Liver (tissue), 9 donors: Measurements from ENCODE around the gene POLG. TPM values are rescaled to one million over a fixed set of nuclear protein-coding genes. Genes with fewer than 3 reads are reported as not detected.

Experiments
- DNase-seq: peaks from one replicate; pipeline ENCODE4 v3.0.0-alpha.2; 2017; ENCODE audit warnings: low spot score
- H3K27ac ChIP-seq, 2 donors: one replicate each; pipeline ENCODE4 v1.7.0; 2013; ENCODE audit warnings: inconsistent platforms in 2 of 2, low read length in 2 of 2, control low read depth in 1 of 2, low read depth in 1 of 2, mild to moderate bottlenecking in 1 of 2
- H3K27me3 ChIP-seq, 4 donors: one replicate each; pipeline versions ENCODE4 v1.6.1 to v1.7.0; 2013; ENCODE audit warnings: low read length in 3 of 4, inconsistent platforms in 1 of 4, mild to moderate bottlenecking in 1 of 4, moderate library complexity in 1 of 4; ENCODE audit not compliant: control insufficient read depth in 4 of 4, insufficient read depth in 4 of 4
- H3K36me3 ChIP-seq, 4 donors: one replicate each; pipeline versions ENCODE4 v1.6.1 to v1.7.0; 2013; ENCODE audit warnings: low read length in 3 of 4, mild to moderate bottlenecking in 3 of 4, low read depth in 1 of 4, moderate library complexity in 1 of 4; ENCODE audit not compliant: control insufficient read depth in 4 of 4, insufficient read depth in 3 of 4
- H3K4me1 ChIP-seq, 4 donors: one replicate each; pipeline versions ENCODE4 v1.6.1 to v1.7.0; 2013; ENCODE audit warnings: low read length in 3 of 4, mild to moderate bottlenecking in 3 of 4, moderate library complexity in 1 of 4; ENCODE audit not compliant: control insufficient read depth in 4 of 4, insufficient read depth in 4 of 4
- H3K4me3 ChIP-seq, 3 donors: one replicate each; pipeline versions ENCODE4 v1.6.1 to v1.7.0; 2013; ENCODE audit warnings: low read length in 3 of 3, control low read depth in 1 of 3, low read depth in 1 of 3, mild to moderate bottlenecking in 1 of 3
- H3K9ac ChIP-seq, 2 donors: one replicate each; pipeline ENCODE4 v1.7.0; 2013; ENCODE audit warnings: low read length in 2 of 2, mild to moderate bottlenecking in 2 of 2, moderate library complexity in 2 of 2, control low read depth in 1 of 2, low read depth in 1 of 2
- H3K9me3 ChIP-seq, 4 donors: one replicate each; pipeline versions ENCODE4 v1.6.1 to v1.7.0; 2013; ENCODE audit warnings: low read length in 3 of 4; ENCODE audit not compliant: control insufficient read depth in 4 of 4
- ATF3 ChIP-seq: IDR thresholded peaks from 2 replicates; pipeline ENCODE4 v1.6.1; 2016; ENCODE audit warnings: antibody characterized with exemption
- CTCF ChIP-seq: fragments of 150-350 bp; IDR thresholded peaks from 2 replicates; pipeline ENCODE4 v1.5.1; 2017; ENCODE audit warnings: improper control_type of control experiment, low read depth, low read length; ENCODE audit not compliant: missing input control
- EGR1 ChIP-seq, 2 donors: IDR thresholded peaks; 2 replicates each; pipeline ENCODE4 v1.6.1; 2016 to 2018; ENCODE audit warnings: antibody characterized with exemption in 2 of 2, low read depth in 2 of 2
- FOXA2 ChIP-seq: IDR thresholded peaks from 2 replicates; pipeline ENCODE4 v1.6.1; 2016; ENCODE audit warnings: antibody characterized with exemption
- GABPA ChIP-seq, 2 donors: IDR thresholded peaks in 1 of 2; conservative IDR thresholded peaks in 1 of 2; 2 replicates each; pipeline ENCODE4 v1.6.1; 2016; ENCODE audit warnings: antibody characterized with exemption in 2 of 2, mild to moderate bottlenecking in 1 of 2, moderate library complexity in 1 of 2
- HNF4A ChIP-seq, 2 donors: conservative IDR thresholded peaks; 2 replicates each; pipeline ENCODE4 v1.6.1; 2016; ENCODE audit warnings: antibody characterized with exemption in 2 of 2, mild to moderate bottlenecking in 2 of 2
- HNF4G ChIP-seq: IDR thresholded peaks from 2 replicates; pipeline ENCODE4 v1.6.1; 2016; ENCODE audit warnings: antibody characterized with exemption
- JUND ChIP-seq, 2 donors: IDR thresholded peaks; 2 replicates each; pipeline ENCODE4 v1.6.1; 2016; ENCODE audit warnings: antibody characterized with exemption in 2 of 2
- NR2F2 ChIP-seq: IDR thresholded peaks from 2 replicates; pipeline ENCODE4 v1.6.1; 2016; ENCODE audit warnings: antibody characterized with exemption
- RAD21 ChIP-seq, 2 donors: IDR thresholded peaks; 2 replicates each; pipeline ENCODE4 v1.6.1; 2016; ENCODE audit warnings: antibody characterized with exemption in 2 of 2, mild to moderate bottlenecking in 2 of 2
- RXRA ChIP-seq, 2 donors: IDR thresholded peaks; 2 replicates each; pipeline ENCODE4 v1.6.1; 2017 to 2018; ENCODE audit warnings: antibody characterized with exemption in 2 of 2, mild to moderate bottlenecking in 1 of 2
- SP1 ChIP-seq: IDR thresholded peaks from 2 replicates; pipeline ENCODE4 v1.6.1; 2018; ENCODE audit warnings: antibody characterized with exemption, mild to moderate bottlenecking
- YY1 ChIP-seq: IDR thresholded peaks from 2 replicates; pipeline ENCODE4 v1.6.1; 2016; ENCODE audit warnings: antibody characterized with exemption, mild to moderate bottlenecking
- WGBS: extraction: QIAGEN DNeasy Blood & Tissue Kit; methylation state at CpG from one replicate; pipeline ENCODE4 v1.1.7; 2013; 5-methylcytosine and 5-hydroxymethylcytosine counted together
- polyA plus RNA-seq, 2 donors: library from polyadenylated mRNA; stranded (reverse) in 1 of 2; unstranded in 1 of 2; fragments of 200-250 nt in 1 of 2; fragments of >200 nt in 1 of 2; fragmentation: Nextera tagmentation in 1 of 2; extraction: Ambion mirVana in 1 of 2; gene quantifications; one replicate each; pipeline versions ENCODE4 v1.2.1 to v1.2.3, GENCODE V29; 2013 to 2015
- total RNA-seq, 2 donors: library from RNA; depleted of rRNA; stranded (reverse); fragments of >200 nt; gene quantifications; one replicate each; pipeline ENCODE4 v1.2.3, GENCODE V29; 2014
- TF ChIP-seq, protein P1 (sequence below): IDR thresholded peaks from 2 replicates; pipeline ENCODE4 v1.6.1; 2016; ENCODE audit warnings: antibody characterized with exemption
- TF ChIP-seq, protein P2 (sequence below): IDR thresholded peaks from 2 replicates; pipeline ENCODE4 v1.6.1; 2016; ENCODE audit warnings: antibody characterized with exemption
- donor health status: healthy.
- donor health status: healthy.
- donor health status: healthy.
- donor health status: healthy.
- donor health status: healthy.

POLG gene
- total and polyA plus RNA-seq, 4 donors = 15.2 to 53.1 (median 31.4) TPM

DNA sequence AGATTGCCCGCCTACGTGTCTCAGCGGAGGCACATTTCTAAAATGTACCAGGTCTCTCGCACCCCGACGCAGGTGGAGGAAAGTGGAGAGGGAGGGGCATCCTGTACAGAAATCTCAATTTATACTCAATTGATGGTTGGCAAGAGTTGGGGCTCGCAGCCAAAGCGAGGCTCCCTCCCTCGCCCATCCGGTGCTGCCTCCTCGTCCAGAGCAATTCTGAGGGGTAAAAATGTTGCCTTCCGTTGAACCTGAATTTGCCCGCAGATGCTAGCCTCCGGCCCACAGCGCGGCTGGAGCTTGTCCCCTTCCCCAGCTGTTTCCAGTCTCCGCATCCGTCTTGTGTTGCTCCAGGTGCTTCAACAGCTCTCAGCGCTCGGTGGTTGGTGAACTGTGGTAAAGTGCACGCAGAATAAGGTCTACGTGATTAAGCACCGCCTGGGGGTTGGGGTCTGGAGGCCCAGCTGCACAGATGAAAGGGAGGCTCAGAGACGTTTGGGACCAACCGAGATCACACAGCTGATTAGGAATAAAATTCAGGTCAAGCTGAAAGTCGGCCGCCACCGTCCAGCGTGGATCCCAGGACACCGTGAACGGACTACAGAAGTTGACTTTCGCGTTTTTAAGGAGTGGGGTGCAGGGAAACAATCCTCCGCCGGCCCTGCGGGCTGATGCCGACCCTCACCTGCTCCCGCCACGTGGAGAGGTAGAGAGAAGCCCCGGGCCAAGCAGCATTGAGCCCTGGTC lies 846 bp upstream of the POLG start:
- DNase-seq = no peak
- Histone ChIP-seq H3K9ac (no peak overlapping the region), H3K4me3 (peak overlapping the region in 2 of 3 donors; percentile 5 to 11), H3K9me3 (no peaks in the 10 kb centered on the region), H3K27me3 (no peaks in the 10 kb centered on the region), H3K36me3 (peaks cover 5 to 19% (median 11%) of the 10 kb centered on the region in 4 donors), H3K4me1 (peaks cover 9 to 32% (median 23%) of the 10 kb centered on the region in 4 donors), H3K27ac (peak overlapping the region; percentile 12 to 45)
- WGBS = 13% methylated on average over 40 of the region's 40 CpGs
- TF ChIP-seq ATF3 (peak; percentile 95), FOXA2 (peak; percentile 2), EGR1 (IDR thresholded peaks at IDR 0.05; ENCODE audit: low read depth in 2 of 2) (no peak), HNF4G (no peak), JUND (IDR thresholded peaks at IDR 0.05) (no peak), YY1 (no peak), NR2F2 (peak; percentile 7), RAD21 (IDR thresholded peaks at IDR 0.05) (no peak), CTCF (no peak), RXRA (IDR thresholded peaks at IDR 0.05) (no peak), SP1 (no peak), GABPA (IDR thresholded peaks at IDR 0.05 in 1 of 2, conservative IDR thresholded peaks at IDR 0.05 in 1 of 2) (no peak), HNF4A (conservative IDR thresholded peaks at IDR 0.05) (no peak)
- TF ChIP-seq, protein P1, sequence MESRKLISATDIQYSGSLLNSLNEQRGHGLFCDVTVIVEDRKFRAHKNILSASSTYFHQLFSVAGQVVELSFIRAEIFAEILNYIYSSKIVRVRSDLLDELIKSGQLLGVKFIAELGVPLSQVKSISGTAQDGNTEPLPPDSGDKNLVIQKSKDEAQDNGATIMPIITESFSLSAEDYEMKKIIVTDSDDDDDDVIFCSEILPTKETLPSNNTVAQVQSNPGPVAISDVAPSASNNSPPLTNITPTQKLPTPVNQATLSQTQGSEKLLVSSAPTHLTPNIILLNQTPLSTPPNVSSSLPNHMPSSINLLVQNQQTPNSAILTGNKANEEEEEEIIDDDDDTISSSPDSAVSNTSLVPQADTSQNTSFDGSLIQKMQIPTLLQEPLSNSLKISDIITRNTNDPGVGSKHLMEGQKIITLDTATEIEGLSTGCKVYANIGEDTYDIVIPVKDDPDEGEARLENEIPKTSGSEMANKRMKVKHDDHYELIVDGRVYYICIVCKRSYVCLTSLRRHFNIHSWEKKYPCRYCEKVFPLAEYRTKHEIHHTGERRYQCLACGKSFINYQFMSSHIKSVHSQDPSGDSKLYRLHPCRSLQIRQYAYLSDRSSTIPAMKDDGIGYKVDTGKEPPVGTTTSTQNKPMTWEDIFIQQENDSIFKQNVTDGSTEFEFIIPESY = no peak
- TF ChIP-seq, protein P2, sequence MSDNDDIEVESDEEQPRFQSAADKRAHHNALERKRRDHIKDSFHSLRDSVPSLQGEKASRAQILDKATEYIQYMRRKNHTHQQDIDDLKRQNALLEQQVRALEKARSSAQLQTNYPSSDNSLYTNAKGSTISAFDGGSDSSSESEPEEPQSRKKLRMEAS = no peak

DNA sequence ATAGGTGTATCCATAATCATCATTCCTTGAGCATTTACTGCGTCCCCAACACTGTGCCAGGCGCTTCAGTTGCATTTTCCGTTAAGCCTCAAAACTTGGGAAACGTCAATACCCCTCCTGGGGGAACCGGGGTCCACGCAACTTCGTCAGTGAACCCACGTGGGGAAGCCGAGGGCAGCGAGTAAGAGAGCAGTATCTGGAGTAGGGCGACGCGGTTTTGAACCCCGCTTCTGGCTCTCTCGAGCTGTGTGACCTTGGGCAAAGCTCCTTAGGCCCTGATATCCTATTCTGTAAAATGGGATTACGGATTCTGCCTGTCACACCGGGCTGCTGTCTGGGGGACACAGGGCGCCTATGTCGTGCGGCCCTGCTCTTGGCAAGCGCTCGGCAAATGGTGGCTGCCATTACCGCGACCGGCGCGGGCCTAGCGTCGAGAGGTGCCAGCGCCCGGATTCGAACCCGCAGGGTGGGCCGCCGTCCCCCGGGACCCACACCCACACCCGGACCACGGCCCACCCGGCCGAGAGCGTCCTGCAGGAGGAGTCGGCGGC lies 590 bp downstream of the POLG start:
- peak overlapping the region; percentile 58 to 66 for H3K9ac ChIP-seq
- H3K9me3 ChIP-seq = no peaks in the 10 kb centered on the region
- H3K36me3 ChIP-seq = peaks cover 8 to 33% (median 23%) of the 10 kb centered on the region in 4 donors
- H3K27me3 ChIP-seq = no peaks in the 10 kb centered on the region
- TF ChIP-seq RXRA (IDR thresholded peaks at IDR 0.05) = no peak
- peak; percentile 12 for TF ChIP-seq YY1
- WGBS = 3% methylated on average over 43 of the region's 43 CpGs
- peak overlapping the region; percentile 87 to 93 (median 88) for H3K4me3 ChIP-seq
- H3K27ac ChIP-seq = peak overlapping the region; percentile 82 to 87
- peaks cover 9 to 32% (median 23%) of the 10 kb centered on the region in 4 donors for H3K4me1 ChIP-seq
- DNase-seq = no peak
